ENCODE results near the gene PWWP2A.
A peak's percentile ranks its signal among the peaks of the same experiment; 100 is the strongest.
"Not testable (repeated sequence)": the region's sequence is repeated elsewhere in the genome, so short reads cannot be mapped to it uniquely, and the experiment has no call there.

PWWP2A gene, protein sequence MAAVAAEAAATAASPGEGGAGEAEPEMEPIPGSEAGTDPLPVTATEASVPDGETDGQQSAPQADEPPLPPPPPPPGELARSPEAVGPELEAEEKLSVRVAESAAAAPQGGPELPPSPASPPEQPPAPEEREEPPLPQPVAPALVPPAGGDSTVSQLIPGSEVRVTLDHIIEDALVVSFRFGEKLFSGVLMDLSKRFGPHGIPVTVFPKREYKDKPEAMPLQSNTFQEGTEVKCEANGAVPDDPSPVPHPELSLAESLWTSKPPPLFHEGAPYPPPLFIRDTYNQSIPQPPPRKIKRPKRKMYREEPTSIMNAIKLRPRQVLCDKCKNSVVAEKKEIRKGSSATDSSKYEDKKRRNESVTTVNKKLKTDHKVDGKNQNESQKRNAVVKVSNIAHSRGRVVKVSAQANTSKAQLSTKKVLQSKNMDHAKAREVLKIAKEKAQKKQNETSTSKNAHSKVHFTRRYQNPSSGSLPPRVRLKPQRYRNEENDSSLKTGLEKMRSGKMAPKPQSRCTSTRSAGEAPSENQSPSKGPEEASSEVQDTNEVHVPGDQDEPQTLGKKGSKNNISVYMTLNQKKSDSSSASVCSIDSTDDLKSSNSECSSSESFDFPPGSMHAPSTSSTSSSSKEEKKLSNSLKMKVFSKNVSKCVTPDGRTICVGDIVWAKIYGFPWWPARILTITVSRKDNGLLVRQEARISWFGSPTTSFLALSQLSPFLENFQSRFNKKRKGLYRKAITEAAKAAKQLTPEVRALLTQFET

DNA sequence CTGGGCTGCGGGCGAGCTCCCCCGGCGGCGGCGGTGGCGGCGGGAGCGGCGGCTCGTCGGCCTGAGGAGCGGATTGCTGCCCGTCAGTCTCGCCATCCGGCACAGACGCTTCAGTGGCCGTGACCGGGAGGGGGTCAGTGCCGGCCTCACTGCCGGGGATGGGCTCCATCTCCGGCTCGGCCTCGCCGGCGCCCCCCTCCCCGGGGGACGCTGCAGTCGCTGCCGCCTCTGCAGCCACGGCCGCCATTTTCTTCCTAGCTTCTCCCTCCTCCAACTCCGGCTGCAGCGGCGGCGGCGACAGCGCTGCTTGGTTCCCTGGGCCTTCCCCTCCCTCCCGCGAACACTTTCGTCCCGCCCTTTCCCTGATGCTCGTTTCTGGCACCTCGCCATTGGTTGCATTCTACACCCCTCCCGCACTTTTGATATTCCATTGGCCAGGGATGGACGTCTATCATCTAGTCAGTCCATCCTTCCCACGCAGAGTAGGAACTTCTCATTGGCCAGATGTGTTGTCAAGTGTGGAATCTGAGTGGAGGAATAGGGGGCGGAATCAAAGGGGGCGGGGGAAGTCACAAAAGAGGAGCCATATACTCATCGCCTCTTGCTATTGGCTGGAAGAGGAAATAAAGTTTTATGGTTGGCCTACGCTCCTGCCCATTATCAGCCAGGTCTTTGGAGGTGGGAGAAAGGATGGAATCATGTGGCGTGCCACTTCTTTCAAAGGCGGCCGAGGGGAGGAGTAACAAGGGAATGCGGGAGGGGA is at the start of gene PWWP2A:
Gene PWWP2A (minus strand): TSS at position 309 of the 763 bp plus-strand sequence. CDS start 62 bp downstream, at position 247.
- peak; percentile 99 for DNase-seq

DNA sequence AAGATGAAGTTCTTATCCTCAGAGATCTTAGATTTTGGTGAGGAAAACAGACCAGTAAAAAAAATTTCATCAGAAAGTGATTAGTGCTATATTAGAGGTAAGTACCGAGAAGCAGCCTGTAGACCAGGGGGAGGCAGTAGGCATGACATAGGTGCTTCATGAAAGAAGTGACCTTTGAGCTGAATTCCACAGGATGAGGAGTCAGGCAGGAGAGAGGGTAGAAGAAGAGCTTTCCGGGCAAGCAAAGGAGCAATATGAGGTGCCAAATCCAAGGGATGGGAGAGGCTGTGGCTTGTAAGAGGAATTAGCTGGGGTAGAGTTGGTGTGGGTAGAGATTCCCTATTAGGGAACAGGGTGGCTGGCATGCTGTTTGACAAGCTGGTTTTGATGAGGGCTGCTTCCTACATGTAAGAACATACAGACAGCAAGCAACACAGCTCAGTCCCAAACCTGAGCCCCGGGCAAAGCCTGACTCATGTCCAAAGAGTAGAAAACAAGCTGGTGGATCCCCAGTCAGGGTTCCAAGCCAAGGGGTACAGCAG is 48.4 kb upstream of the PWWP2A start:
- DNase-seq: no peak

DNA sequence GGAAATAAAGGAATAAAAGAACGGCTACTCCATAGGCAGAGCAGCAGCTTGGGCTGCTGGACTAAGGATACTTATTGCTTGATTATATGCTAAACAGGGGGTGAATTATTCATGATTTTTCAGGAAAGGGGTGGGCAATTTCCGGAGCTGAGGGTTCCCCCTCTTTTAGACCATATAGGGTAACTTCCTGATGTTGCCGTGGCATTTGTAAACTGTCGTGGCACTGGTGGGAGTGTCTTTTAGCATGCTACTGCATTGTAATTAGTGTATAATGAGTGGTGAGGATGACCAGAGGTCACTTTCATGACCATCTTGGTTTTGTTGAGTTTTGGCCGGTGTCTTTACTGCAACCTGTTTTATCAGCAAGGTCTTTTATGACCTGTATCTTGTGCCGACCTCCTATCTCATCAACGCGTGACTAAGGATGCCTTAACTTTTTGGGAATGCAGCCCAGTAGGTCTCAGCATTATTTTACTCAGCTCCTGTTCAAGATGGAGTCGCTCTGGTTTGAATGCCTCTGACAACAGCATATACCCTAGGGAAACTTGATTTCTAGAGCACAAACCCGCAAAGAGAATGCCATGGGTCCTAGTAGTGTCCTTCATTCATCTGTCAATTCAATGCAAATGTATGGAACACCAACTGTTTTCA is 47.8 kb upstream of the PWWP2A start:
- no peak for DNase-seq

DNA sequence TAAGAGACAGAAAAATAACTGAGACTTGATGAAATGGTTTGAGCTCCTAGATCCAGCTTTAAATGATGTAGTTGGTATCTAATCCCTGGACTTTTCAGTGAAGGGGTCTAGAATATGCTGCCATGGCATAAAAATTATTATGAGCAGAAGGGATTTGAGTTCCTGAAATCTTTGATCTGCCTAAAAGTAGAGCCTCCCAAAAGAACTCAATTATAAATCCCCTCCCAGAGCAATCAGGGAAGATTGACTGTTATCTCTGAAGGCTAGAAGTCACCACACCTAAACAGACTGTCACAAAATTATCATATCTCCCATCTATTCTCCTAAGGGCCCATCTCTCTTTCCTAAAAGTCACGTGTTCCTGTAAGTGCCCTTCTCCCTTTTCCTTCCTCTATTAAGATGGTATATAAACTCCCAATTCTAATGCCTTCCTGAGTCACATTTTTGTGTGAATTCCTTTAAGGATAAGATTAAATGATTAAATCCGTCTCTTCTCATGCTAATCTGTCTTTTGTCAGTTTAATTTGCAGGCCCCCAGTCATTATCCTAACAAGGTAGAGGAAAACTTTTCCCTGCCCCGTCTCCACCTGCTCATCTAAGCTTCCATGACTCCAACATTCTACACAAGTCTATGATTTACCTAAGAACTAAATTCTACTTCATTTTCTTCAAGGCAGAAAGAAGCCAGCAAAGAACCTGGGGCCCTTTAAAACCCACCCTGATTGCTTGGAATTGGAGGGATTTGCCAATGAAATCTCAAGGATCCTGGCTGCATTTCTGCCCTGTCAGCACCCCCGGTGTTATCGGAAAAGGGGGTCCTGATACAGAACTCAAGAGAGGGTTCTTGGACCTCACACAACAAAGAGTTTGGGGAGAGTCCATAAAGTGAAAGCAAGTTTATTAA is 47.1 kb upstream of the PWWP2A start:
- no peak for DNase-seq

DNA sequence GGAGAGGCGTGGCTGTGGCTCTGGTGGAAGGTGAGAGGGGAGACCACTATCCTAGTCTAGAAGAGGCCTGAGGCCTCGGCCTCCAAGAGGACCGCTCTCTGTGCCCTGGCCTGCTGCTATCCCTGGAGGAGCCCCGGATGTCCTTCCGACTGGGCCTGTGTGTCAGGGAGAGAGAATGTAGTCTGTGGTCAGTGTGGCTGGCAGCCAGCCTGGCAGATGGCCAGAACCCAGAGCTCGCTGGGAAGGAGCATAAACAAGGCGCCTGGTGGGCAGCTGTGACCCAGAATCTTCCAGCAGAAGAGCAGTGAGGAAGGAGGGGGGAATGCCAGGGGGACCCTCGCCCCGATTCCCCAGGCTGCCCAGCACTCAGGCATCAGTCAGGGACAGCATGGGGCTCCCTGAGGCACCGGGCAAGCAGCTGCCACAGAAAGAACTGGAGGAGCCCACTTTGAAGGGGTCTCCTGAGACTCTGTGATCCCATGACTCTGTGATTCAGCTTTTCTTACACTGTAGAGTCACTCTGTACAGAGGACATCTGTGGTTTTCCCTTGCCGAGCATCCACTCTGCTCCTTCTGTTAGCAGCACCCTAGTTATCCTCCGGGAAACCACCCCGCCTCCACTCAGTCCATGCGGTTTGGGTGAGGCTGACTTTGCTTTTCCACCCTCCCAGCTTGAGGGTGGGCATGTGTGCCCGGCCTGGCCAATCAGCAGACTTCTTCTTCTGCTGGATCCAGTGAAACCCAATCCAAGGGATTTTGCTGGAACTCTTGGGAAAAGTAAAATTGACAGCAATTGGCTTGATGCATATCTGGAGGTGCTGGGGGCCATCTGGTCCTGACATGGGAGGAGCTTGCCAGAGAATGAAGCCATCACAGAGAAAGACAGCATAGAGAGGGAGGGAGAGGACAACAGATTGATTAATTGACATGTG is 46.2 kb upstream of the PWWP2A start:
- DNase-seq: peak; percentile 97

DNA sequence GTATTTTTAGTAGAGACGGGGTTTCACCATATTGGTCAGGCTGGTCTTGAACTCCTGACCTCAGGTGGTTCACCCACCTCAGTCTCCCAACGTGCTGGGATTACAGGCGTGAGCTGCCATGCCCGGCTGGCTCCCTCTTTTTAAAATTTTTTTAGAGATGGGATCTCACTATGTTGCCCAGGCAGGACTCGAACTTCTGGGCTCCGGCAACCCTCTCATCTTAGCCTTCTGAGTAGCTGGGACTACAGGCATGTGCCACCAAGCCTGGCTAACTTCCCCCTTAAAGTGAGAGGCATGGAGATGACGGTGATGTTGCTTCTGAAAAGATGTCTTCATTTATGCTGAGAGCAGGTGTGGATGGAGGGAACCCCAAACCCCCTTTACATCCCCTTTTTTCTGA is 43.7 kb upstream of the PWWP2A start:
- no peak for DNase-seq

DNA sequence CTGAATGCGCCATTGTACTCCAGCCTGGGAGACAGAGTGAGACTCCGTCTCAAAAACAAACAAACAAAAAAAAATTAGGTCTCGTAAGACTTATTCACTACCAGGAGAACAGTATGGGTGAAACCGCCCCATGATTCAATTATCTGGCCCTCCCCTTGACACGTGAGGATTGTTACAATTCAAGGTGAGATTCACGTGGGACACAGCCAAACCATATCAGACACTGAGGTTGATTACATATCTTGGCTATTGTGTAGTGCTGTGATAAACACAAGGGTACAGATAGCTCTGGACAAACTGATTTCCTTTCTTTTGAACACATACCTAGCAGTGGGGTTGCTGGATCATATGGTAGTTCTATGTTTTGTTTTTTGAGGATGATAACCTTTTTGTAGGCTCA is 42.4 kb upstream of the PWWP2A start:
- no peak for DNase-seq

DNA sequence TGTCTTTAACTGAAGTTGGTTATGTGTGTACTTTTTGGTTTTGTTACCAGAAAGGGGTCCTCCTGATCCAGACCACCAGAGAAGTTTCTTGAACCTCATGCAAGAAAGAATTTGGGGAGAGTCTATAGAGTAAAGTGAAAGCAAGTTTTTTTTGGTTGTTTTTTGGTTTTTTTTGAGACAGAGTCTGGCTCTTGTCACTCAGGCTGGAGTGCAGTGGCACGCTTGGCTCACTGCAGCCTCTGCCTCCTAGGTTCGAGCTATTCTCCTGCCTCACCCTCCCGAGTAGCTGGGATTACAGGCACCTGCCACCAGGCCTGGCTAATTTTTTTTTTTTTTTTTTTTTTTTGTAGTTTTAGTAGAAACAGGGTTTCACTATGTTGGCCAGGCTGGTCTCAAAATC is 41.6 kb upstream of the PWWP2A start:
- DNase-seq: not testable (repeated sequence)

DNA sequence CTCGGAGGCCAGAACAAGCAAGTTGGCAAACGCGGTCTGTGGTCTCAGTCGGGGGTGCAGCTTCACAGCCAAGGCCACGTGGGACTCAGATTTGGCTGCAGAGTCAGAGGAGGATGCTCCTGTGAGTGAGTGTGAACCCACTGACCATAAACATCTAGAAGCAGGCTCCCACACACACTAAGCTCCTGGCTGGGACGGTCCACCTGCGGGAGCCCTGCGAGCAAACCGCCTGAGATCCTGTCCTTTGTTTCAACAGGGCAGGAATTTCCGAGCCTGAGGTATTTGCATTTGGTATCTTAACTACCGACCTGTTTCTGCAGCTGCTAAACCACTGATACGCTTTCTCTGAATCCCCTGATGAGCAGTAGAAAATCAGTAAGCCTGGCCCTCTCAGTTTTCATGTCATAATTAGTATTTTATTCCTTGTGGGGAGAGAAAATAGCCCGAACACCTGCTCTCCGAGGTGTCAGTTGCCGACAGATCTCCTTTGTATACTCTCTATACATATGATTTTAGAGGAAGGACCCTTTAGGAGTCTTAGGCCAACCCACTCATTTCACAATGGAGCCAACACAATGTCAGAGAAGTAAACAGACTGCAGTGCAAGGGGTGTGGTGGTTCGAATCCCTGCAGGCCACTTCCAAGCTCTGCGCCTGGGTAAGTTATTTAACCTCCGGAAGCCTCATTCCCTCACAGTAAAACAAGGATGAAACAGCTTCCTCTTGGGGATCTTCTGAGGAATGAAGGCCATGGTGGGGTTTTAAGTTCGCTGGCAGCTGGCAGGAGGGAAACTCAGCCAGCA is 40.9 kb upstream of the PWWP2A start:
- no peak for DNase-seq

DNA sequence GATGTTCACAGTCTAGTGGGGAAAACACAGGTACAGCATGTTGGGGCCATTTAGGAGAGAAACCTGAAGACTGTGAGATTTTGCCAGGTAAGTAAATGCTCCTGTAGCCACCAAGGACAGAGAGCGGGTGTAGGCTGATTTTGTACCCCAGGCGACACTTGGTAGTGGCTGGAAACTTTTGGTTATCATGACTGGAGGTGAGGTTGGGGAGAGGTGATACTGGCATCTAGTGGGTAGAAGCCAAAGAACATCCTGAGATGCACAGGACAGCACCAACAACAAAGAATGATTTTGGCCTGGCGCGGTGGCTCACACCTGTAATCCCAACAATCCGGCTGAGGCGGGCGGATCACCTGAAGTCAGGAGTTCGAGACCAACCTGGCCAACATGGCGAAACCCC is 38.8 kb upstream of the PWWP2A start:
- no peak for DNase-seq

DNA sequence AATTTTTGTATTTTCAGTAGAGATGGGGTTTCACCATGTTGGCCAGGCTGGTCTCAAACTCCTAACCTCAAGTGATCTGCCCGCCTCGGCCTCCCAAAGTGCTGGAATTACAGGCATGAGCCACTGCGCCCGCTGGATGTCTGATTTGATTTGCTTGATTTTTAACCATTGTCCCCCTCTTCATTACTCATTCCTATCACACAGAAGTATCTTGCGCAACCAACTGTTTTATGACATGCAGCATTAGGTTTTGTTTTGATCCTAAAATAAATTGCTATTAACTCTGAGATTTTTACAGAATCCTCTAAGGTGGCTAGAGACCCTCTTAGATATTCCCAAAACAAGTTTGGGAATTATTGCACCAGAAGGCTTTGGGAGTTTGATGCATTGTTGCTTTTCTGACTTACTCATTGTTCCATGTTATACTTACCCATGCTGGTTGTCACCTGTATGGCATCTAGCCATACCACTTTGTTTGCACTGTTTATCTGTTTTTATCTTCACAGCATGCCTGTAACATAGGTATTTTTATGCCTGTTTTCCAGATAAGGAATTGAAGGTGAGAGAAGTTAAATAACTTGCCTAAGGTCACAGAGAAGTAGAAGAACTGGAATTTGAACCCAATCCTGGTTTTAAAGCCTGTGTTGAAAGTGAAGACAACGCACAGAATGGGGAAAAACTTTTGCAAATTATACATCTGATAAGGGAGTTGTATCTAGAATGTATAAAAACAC is 35.9 kb upstream of the PWWP2A start:
- no peak for DNase-seq

DNA sequence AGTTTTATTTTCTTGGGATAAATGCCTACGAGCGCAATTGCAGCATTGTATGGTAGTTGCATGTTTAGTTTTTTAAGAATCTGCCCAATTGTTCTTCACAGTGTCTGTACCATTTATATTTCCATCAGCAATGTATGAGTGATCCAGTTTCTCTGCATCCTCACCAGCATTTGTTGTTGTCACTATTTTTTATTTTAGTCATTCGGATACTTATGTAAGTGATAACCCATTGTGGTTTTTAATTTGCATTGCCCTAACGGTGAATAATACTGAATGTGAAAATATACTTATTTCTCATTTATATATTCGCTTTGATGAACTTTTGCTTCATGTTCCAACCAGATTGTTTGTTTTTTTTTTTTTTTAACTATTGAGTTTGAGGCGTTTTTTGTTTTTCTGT is 33.7 kb upstream of the PWWP2A start:
- no peak for DNase-seq

DNA sequence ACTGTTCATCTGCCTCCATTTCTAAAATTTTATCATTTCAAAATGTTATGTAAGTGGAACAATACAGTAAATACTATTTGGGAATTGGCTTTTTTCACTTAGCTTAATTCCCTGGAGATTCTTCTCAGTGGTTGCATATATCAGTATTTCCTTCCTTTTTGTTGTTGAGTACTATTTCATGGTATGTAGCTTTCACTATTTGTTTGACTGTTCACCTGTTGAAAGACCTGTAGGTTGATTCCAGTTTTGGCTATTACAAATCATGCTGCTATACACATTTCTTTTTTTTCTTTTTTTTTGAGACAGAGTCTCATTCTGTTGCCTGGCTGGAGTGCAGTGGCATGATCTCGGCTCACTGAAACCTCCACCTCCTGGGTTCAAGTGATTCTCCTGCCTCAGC is 33.0 kb upstream of the PWWP2A start:
- DNase-seq: no peak

DNA sequence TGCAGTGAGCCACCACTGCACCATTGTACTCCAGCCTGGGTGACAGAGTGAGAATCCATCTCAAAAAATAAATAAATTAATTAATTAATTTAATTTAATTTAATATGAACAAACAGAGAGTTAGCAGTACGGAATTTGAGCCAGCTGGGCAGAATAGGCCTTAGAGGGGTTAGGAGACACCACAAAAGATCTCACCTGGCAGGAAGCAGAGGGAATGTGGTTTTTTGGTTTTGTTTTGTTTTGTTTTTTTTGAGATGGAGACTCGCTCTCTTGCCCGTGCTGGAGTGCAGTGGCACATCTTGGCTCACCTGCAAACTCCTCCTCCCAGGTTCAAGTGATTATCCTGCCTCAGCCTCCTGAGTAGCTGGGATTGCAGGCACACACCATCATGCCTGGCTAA is 31.8 kb upstream of the PWWP2A start:
- no peak for DNase-seq

DNA sequence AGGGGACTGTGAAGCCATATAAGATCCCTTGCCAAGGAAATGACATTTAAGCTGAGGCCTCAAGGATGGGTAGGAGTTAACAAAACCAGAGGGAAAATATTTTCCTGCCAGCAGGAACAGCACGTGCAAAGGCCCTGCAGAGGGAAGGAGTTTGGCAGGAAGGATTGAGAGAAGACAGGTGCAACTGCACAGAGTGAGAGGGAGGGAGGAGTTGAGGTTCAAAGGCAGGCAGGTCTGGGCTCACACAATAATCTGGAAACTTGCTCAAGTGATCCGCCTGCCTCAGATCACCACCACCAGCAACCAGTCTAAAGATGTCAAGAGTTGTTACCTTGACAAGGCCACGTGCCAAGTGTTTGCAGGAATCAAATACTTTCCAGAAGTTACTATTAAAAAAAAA is 31.1 kb upstream of the PWWP2A start:
- DNase-seq: no peak

DNA sequence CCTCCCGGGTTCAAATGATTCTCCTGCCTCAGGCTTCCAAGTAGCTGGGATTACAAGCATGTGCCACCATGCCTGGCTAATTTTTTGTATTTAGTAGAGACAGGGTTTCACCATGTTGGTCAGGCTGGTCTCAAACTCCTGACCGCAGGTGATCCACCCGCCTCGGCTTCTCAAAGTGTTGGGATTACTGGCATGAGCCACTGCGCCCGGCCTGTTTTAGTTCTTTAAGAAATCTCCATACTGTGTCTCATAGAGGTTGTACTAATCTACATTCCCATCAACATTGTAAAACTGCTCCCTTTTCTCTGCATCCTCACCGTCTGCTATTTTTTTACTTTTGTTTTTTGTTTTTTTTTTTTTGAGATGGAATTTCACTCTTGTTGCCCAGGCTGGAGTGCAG is 25.2 kb upstream of the PWWP2A start:
- not testable (repeated sequence) for DNase-seq

DNA sequence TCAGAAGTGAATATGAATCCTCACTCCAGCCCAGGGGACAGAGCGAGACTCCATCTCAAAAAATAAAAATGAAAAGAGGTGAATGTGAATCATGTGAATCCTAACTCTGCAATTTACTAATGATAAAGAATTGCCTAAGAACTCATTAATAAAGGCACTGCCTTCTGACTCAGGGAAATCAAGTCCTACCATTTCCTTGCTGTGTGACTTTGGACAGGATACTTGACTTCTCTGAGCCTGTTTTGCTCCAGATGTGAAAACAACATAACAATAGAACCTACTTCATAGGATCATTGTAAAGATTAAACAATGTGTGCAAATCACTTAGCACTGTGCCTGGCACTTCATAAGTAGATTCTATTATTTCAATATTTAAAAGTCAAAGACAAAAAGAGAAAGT is 15.1 kb upstream of the PWWP2A start:
- no peak for DNase-seq

DNA sequence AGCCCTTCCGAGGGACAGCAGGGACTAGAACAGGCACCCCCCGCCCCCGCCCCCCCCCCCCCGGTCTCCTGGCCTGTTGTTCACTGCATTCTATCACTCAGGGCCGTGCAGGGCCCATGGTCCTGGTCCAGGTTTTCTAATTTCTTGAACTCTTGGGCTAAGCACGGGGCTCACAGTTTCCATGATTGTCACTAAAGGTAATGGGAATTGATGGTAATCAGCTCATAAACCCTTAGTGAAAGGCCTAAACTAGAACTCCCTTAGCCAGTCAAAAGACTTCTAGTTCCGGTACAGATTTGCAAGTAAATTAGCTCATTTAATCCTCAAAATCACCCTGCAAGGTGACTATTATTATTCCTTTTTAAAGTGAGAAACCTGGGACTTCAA is 14.7 kb upstream of the PWWP2A start:
- no peak for DNase-seq

Measured in SHP77 treated with DMSO at 0.1 percent for 48 hours (cell line).